HG03139 (cell line): ENCODE measurements around the gene UBL4B.

ENCODE experiments used
- ATAC-seq: cut with Tn5 transposase; IDR thresholded peaks from one replicate; pipeline ENCODE4 v1.9.1; 2021; ENCODE audit not compliant: unreplicated experiment

The UBL4B gene

GRCh38 chr1:110084227-110085078 lies 27.8 kb upstream of the UBL4B start:
- ATAC-seq = no peak

- no peak for ATAC-seq
Observed at GRCh38 chr1:110085671-110086070, 26.6 kb upstream of the UBL4B start.

- ATAC-seq = no peak
Observed at GRCh38 chr1:110086961-110087360, 25.3 kb upstream of the UBL4B start.

- peak; percentile 52 for ATAC-seq
Observed at GRCh38 chr1:110087812-110088738, 24.2 kb upstream of the UBL4B start.

GRCh38 chr1:110088739-110089316 lies 23.4 kb upstream of the UBL4B start:
- no peak for ATAC-seq

GRCh38 chr1:110089561-110090275 lies 22.5 kb upstream of the UBL4B start:
- no peak for ATAC-seq

- ATAC-seq = no peak
Observed at GRCh38 chr1:110091381-110091780, 20.9 kb upstream of the UBL4B start.

- ATAC-seq = no peak
Observed at GRCh38 chr1:110091791-110092190, 20.5 kb upstream of the UBL4B start.

GRCh38 chr1:110092991-110093390 lies 19.3 kb upstream of the UBL4B start:
- no peak for ATAC-seq

- ATAC-seq = no peak
Observed at GRCh38 chr1:110094931-110095654, 17.1 kb upstream of the UBL4B start.

- no peak for ATAC-seq
Observed at GRCh38 chr1:110097507-110098221, 14.6 kb upstream of the UBL4B start.

GRCh38 chr1:110098222-110099026 lies 13.8 kb upstream of the UBL4B start:
- ATAC-seq = no peak

GRCh38 chr1:110100335-110100734 lies 11.9 kb upstream of the UBL4B start:
- ATAC-seq = no peak

- no peak for ATAC-seq
Observed at GRCh38 chr1:110102081-110102480, 10.2 kb upstream of the UBL4B start.

- ATAC-seq = no peak
Observed at GRCh38 chr1:110106013-110106941, 6.0 kb upstream of the UBL4B start.

GRCh38 chr1:110107867-110108469 lies 4.3 kb upstream of the UBL4B start:
- no peak for ATAC-seq

GRCh38 chr1:110111081-110111480 lies 1.2 kb upstream of the UBL4B start:
- ATAC-seq = no peak
